HepG2 (cell line): Measurements from ENCODE around the gene CT45A10.
"Not testable (repeated sequence)": the region's sequence is repeated elsewhere in the genome, so short reads cannot be mapped to it uniquely, and the experiment has no call there.

Experiments used
- ATF3 ChIP-seq: sonication (generic); formaldehyde crosslinking; IDR thresholded peaks from 2 replicates; pipeline ENCODE4 v1.4.0; 2020; ENCODE audit warnings: missing genetic modification reagents
- ELF1 ChIP-seq: sonication (generic); formaldehyde crosslinking; IDR thresholded peaks from 2 replicates; pipeline ENCODE4 v1.4.0; 2020; ENCODE audit warnings: missing genetic modification reagents

- TF ChIP-seq ATF3, ELF1 (CRISPR knock-in tag): not testable (repeated sequence)
Observed at GRCh38 chrX:135871712-135872111, 21.5 kb downstream of the CT45A10 start, which contains the start of gene CT45A9.
